ELF-1 (cell line): ENCODE results near the gene ZNF208.
"Not testable (repeated sequence)": the region's sequence is repeated elsewhere in the genome, so short reads cannot be mapped to it uniquely, and the experiment has no call there.

ENCODE experiments used
- DNase-seq: peaks from one replicate; pipeline ENCODE4 v3.0.0-alpha.2; 2016; ENCODE audit warnings: low read depth, low spot score

ZNF208 gene

GRCh38 chr19:22010437-22011143 lies at the start of gene ZNF208:
TSS of gene ZNF208 (minus strand) at chr19:22010943. CDS start at chr19:22010794, 149 bp downstream.
- peak; percentile 73 for DNase-seq

DNA sequence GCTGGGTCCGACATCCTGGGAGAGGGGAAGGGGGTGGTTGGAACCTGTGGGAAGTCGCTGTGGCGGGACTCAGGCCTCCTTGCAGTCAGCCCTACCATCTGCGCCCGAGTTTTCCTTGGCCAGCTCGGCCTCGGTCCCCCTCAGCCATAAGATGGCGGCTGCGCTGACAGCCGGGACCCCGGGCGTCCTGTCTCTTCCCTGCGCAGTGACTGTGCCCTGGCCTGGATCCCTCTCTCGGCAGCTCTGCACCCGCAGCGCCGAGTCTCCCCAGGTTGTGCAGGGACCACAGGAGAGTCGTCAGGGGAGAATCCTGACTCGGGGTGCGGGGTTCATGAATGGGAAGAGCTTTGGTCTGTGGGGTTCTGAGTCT lies 41.9 kb upstream of the ZNF208 start:
- DNase-seq, result no peak

DNA sequence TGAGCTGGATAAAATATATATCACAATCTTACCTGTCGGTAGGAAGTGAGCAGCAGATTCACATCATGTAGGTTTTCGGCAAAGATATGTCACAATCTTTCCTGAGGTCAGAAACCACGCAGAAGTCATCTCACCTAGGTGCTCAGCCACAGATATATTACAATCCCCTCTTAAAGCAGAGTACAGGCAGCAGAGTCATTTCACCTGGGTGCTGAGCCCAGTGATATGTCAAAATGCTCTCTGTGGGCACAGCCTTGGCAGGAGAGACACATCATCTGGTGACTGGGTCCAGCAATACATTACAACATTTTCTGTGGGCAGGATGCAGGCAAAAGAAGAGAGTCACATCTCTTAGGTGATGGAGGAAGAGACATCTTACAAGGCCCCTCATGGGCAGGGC lies 30.4 kb upstream of the ZNF208 start:
- DNase-seq, result not testable (repeated sequence)

GRCh38 chr19:22030680-22031079 lies 19.9 kb upstream of the ZNF208 start:
- DNase-seq, result no peak

GRCh38 chr19:22026687-22027086 lies 15.9 kb upstream of the ZNF208 start:
- no peak for DNase-seq

GRCh38 chr19:22025539-22025938 lies 14.8 kb upstream of the ZNF208 start:
- not testable (repeated sequence) for DNase-seq

DNA sequence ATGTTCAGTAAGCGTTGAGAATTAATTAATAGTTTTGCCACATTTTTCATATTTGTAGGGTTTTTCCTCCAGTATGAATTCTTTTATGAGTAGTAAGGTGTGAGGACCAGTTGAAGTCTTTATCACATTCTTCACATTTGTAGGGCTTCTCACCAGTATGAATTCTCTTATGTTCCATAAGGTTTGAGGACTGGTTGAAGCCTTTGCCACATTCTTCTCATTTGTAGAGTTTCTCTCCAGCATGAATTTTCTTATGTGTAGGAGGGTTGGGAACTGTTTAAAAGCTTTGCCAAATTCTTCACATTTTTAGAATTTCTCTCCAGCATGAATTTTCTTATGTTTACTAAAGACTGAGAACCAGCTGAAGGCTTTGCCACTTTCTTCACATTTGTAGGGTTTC lies 40.3 kb downstream of the ZNF208 start:
- DNase-seq, result no peak

GRCh38 chr19:21947775-21948174 lies 63.0 kb downstream of the ZNF208 start:
- DNase-seq, result peak; percentile 2

GRCh38 chr19:21940684-21941083 lies 70.1 kb downstream of the ZNF208 start:
- no peak for DNase-seq

- DNase-seq, result no peak
Observed at GRCh38 chr19:21934593-21934992, 76.2 kb downstream of the ZNF208 start.

DNA sequence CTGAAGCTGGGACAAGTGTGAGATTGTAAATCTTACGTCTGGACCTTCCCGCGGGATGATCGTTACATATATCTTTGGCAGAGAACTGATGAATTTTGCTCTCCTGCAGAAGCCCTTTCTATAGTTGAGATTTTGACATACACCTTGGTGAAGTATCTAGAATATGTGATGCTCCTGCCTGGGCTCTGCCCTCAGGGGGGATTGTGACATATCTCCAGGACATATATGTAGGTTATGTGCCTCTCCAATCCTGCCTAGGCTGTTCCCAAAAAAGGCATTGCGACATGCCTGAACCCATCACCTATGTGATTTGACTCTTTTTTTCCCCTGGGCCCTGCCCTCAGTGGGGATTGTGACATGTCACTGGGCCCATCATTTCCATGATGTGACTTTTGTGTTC lies 76.6 kb downstream of the ZNF208 start:
- DNase-seq, result no peak

- DNase-seq, result no peak
Observed at GRCh38 chr19:21922276-21922675, 88.5 kb downstream of the ZNF208 start.

DNA sequence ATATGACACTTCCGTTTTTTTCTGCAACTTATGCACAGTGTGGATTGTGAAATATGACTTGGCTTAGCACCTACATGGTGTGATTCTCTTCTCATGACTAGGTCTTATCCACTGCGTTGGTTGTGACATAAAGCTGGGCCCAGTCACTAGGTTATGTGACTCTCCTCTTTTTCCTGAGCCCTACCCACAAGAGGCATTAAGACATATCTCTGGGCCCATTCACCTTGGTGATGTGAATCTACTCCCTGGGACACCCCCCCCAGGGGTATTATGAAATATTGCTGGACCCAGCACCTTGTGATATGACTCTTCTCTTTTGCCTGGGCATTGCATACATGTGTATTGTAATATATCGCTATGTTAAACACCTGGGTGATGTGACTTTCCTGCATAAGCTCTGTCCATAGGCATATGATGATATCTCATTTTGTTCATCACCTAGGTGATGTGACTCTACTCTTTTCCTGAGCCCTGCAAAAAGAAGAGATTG lies 89.0 kb downstream of the ZNF208 start:
- DNase-seq, result no peak

- no peak for DNase-seq
Observed at GRCh38 chr19:21915411-21915810, 95.3 kb downstream of the ZNF208 start.

DNA sequence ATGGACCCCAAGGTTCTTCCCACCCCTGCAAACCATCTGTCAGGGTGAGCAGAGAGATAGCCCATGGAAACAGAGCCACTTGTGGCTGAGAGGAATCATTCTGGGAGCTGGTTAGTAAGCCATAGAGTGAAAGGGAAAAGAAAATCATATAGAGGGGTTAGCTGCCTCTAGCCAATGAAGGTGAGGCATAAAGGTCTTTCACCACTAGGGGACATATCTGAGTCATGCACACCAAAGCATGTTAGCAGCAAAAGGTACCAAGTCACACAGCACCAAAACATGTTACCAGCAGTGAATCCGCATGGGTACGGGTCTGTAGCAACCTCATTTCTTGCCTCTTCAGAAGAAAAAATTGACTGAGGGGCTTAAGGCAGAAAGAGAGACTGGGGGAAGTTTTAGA lies 98.1 kb downstream of the ZNF208 start:
- peak; percentile 1 for DNase-seq

DNA sequence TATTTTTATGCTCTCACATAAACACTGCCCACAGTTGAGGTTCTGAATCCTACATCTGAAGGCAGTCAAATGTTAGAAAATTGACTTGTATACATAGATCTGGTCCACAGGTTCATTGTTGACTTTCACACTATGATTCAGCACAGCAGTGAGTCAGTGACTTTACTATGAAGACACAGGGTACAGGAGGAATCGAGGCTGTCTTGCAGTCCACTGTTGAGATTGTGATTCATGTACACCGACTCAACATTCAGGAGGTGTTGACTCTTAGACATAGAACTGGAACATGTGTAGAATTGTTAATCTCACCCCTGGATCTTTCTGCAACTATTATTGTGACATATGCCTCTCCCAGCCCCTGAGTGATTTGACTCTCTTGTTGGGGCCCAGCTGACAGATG lies 100.4 kb downstream of the ZNF208 start:
- no peak for DNase-seq

- DNase-seq, result no peak
Observed at GRCh38 chr19:21908066-21908465, 102.7 kb downstream of the ZNF208 start.

DNA sequence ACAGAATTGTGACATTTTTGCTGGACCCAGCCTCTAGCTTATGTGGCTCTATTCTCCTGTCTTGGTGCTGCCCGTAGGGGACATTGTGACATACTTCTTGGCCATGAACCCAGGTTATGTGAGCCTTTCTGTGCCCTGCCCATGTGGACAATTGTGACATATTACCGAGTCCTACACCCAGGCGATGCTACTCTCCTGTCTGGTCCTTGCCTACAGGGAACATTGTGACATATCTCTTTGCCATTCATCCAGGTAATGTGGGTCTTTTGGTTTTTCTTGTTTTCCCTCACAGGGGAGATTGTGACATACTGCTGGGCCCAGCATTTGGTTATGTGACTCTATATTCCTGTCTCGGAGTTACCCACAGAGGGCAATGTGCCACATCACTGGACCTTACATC lies 103.2 kb downstream of the ZNF208 start:
- no peak for DNase-seq

- no peak for DNase-seq
Observed at GRCh38 chr19:21902571-21902970, 108.2 kb downstream of the ZNF208 start.

DNA sequence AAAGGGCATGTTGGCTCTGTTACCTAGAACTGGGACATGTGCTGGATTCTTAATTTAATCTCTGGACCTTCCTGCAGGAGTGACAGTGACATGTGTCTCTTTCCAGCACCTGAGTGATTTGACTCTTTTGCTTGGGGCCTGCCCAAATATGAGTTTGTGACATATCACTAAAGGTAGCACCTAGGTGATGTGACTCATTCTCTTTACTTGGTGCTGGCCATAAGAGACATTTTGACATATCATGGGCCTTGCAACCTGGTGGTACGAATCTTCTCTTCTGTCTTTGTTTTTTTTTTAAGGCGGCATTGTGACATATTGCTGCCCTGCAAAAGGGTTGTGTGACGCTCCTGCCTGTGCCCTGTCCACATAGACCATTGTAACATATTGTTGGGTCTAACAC lies 108.9 kb downstream of the ZNF208 start:
- DNase-seq, result no peak

GRCh38 chr19:21900401-21900800 lies 110.3 kb downstream of the ZNF208 start:
- no peak for DNase-seq

GRCh38 chr19:21891086-21891485 lies 119.7 kb downstream of the ZNF208 start:
- DNase-seq, result no peak

DNA sequence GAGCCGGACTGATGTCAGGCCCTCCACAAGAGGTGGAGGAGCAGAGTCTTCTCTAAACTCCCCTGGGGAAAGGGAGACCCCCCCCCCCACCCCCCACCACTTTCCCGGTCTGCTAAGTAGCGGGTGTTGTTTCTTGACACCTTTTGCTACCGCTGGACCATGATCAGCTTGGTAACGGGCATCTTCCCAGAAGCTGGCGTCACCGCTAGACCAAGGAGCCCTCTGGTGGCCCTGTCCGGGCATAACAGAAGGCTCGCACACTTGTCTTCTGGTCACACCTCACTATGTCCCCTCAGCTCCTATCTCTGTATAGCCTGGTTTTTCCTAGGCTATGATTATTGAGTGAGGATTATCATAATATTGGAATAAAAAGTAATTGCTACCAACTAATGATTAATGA lies 120.7 kb downstream of the ZNF208 start:
- peak; percentile 21 for DNase-seq

DNA sequence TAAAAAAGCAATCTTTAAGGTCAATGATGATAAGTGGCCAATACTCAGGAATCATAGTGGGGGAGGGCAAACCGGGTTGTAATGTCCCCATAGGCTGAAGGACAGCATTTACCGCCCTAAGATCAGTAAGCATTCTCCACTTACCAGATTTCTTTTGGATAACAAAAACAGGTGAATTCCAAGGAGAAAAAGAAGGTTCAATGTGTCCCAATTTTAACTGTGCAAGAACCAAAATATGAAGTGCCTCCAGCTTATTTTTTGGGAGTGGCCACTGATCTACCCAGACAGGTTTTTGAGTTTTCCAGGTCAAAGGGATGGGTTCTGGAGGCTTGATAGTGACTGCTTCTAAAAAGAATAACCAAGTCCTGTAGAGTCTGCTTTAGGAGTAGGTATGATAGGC lies 125.2 kb downstream of the ZNF208 start:
- not testable (repeated sequence) for DNase-seq
